ENCODE data around the gene TMEM132C.

The TMEM132C gene

DNA sequence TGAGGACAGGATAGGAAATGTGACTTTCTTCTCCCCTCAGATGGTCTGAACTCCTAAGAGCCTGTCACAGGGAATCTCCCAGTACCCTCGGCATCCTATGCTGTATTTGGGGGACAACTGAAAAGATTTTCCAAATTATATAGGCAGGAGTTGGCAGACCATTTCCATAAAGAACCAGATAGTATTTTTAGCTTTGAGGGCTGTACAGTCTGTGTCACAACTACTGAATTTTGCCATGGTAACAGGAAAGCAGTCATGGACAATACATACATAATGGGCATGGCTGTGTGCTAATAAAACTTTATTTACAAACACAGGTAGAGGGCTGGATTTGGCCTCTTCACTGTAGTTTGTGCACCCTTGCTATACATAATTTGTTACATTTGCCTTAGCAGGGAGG is 30.4 kb upstream of the TMEM132C start:
- Histone ChIP-seq H4K8ac (ENCODE audit: low read length) (no peak overlapping the region), H2BK120ac (ENCODE audit: low read depth, low read length) (no peak overlapping the region), H2BK12ac (ENCODE audit: low read length in 2 of 2) (no peak overlapping the region), H3K9me3 (ENCODE audit: control insufficient read depth, low read length) (no peaks in the 10 kb centered on the region), H2AK5ac (ENCODE audit: low read length, severe bottlenecking) (no peak overlapping the region), H3K27ac (ENCODE audit: low read length, poor library complexity, severe bottlenecking) (no peak overlapping the region), H3K36me3 (ENCODE audit: control insufficient read depth in 1 of 2, insufficient read depth in 2 of 2, low read depth in 1 of 2, low read length in 2 of 2) (no peaks in the 10 kb centered on the region), H3K14ac (ENCODE audit: low read length in 2 of 2) (no peak overlapping the region), H3K4me2 (ENCODE audit: low read length, poor library complexity, severe bottlenecking) (no peak overlapping the region), H3K4me1 (ENCODE audit: control insufficient read depth, insufficient read depth, low read depth, low read length) (no peaks in the 10 kb centered on the region), H3K4me3 (ENCODE audit: insufficient read depth in 1 of 2, low read depth in 1 of 2, low read length in 2 of 2) (no peak overlapping the region), H4K91ac (ENCODE audit: low read length) (no peak overlapping the region), H3K18ac (ENCODE audit: low read depth in 1 of 2, low read length in 2 of 2) (no peak overlapping the region), H3K9ac (ENCODE audit: low read length) (no peak overlapping the region), H2AFZ (ENCODE audit: low read depth, low read length) (no peak overlapping the region), H2BK5ac (ENCODE audit: low read depth, low read length, poor library complexity, severe bottlenecking) (no peak overlapping the region), H3K27me3 (ENCODE audit: control insufficient read depth in 1 of 2, insufficient read depth in 1 of 2, low read length in 2 of 2) (no peaks in the 10 kb centered on the region), H2BK15ac (ENCODE audit: low read depth, poor library complexity, severe bottlenecking) (no peak overlapping the region), H3K4ac (ENCODE audit: low read depth in 1 of 2, low read length in 2 of 2) (no peak overlapping the region), H3K79me1 (replicated peaks; ENCODE audit: low read length, poor library complexity, severe bottlenecking) (no peaks in the 10 kb centered on the region), H3K23ac (ENCODE audit: low read length in 2 of 2) (no peak overlapping the region)
- DNase-seq = no peak
- 71% methylated on average over 1 of the region's 1 CpG for WGBS

DNA sequence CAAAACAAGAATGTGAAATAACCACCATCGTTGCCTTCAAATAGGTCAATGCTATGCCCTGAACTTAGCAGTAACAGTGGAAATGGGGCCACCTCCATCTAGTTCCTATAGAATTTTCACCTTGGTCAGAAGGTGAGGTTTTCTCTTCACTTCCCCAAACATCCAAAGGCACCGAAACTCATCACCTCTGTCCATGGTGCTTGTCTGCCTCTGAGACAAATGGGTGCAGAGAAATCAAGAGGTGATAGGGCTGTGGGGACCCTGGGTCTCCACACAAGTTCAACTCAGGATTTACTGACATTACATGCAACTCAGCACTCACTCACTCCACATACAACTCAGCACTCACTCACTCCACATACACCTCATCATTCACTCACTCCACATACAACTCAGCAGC is 26.2 kb upstream of the TMEM132C start:
- no peaks in the 10 kb centered on the region for H3K36me3 ChIP-seq (ENCODE audit: control insufficient read depth in 1 of 2, insufficient read depth in 2 of 2, low read depth in 1 of 2, low read length in 2 of 2)
- H2BK5ac ChIP-seq (ENCODE audit: low read depth, low read length, poor library complexity, severe bottlenecking) = no peak overlapping the region
- no peaks in the 10 kb centered on the region for H3K27me3 ChIP-seq (ENCODE audit: control insufficient read depth in 1 of 2, insufficient read depth in 1 of 2, low read length in 2 of 2)
- H3K14ac ChIP-seq (ENCODE audit: low read length in 2 of 2) = no peak overlapping the region
- H3K4me2 ChIP-seq (ENCODE audit: low read length, poor library complexity, severe bottlenecking) = no peak overlapping the region
- no peak overlapping the region for H3K4me3 ChIP-seq (ENCODE audit: insufficient read depth in 1 of 2, low read depth in 1 of 2, low read length in 2 of 2)
- H3K4ac ChIP-seq (ENCODE audit: low read depth in 1 of 2, low read length in 2 of 2) = no peak overlapping the region
- no peak overlapping the region for H2BK15ac ChIP-seq (ENCODE audit: low read depth, poor library complexity, severe bottlenecking)
- H4K8ac ChIP-seq (ENCODE audit: low read length) = no peak overlapping the region
- H3K9me3 ChIP-seq (ENCODE audit: control insufficient read depth, low read length) = peaks cover 3% of the 10 kb centered on the region
- DNase-seq = no peak
- no peak overlapping the region for H3K9ac ChIP-seq (ENCODE audit: low read length)
- no peak overlapping the region for H3K18ac ChIP-seq (ENCODE audit: low read depth in 1 of 2, low read length in 2 of 2)
- no peak overlapping the region for H3K27ac ChIP-seq (ENCODE audit: low read length, poor library complexity, severe bottlenecking)
- no peak overlapping the region for H2AFZ ChIP-seq (ENCODE audit: low read depth, low read length)
- H2BK12ac ChIP-seq (ENCODE audit: low read length in 2 of 2) = no peak overlapping the region
- no peak overlapping the region for H2BK120ac ChIP-seq (ENCODE audit: low read depth, low read length)
- no peak overlapping the region for H3K23ac ChIP-seq (ENCODE audit: low read length in 2 of 2)
- 71% methylated on average over 1 of the region's 2 CpGs for WGBS
- no peaks in the 10 kb centered on the region for H3K4me1 ChIP-seq (ENCODE audit: control insufficient read depth, insufficient read depth, low read depth, low read length)
- H2AK5ac ChIP-seq (ENCODE audit: low read length, severe bottlenecking) = no peak overlapping the region
- H3K79me1 ChIP-seq (replicated peaks; ENCODE audit: low read length, poor library complexity, severe bottlenecking) = no peaks in the 10 kb centered on the region
- H4K91ac ChIP-seq (ENCODE audit: low read length) = no peak overlapping the region

DNA sequence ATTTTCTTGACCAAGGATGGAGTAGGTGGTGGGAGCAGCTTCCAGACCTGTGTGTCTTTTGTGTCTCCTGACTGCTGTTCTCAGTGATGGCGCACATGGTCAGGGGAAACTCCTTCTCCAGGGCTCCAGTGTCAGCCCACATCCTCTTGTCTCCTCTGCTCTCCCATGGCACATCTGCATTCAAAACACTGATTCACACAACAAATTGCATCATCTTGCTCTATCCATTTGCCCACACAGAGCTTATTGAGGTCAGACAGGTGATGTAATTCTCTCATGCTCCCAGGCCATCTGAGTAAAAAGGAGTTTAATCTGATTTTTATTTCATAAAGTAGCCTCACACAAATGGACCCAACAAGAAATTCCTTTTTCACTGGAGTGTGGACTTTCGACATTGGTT is 21.8 kb upstream of the TMEM132C start:
- no peaks in the 10 kb centered on the region for H3K27me3 ChIP-seq (ENCODE audit: control insufficient read depth in 1 of 2, insufficient read depth in 1 of 2, low read length in 2 of 2)
- no peak overlapping the region for H3K14ac ChIP-seq (ENCODE audit: low read length in 2 of 2)
- H3K79me1 ChIP-seq (replicated peaks; ENCODE audit: low read length, poor library complexity, severe bottlenecking) = no peaks in the 10 kb centered on the region
- H2BK15ac ChIP-seq (ENCODE audit: low read depth, poor library complexity, severe bottlenecking) = no peak overlapping the region
- H3K4me2 ChIP-seq (ENCODE audit: low read length, poor library complexity, severe bottlenecking) = no peak overlapping the region
- no peak overlapping the region for H2AFZ ChIP-seq (ENCODE audit: low read depth, low read length)
- H3K36me3 ChIP-seq (ENCODE audit: control insufficient read depth in 1 of 2, insufficient read depth in 2 of 2, low read depth in 1 of 2, low read length in 2 of 2) = no peaks in the 10 kb centered on the region
- no peak overlapping the region for H2AK5ac ChIP-seq (ENCODE audit: low read length, severe bottlenecking)
- peaks cover 3% of the 10 kb centered on the region for H3K9me3 ChIP-seq (ENCODE audit: control insufficient read depth, low read length)
- H3K23ac ChIP-seq (ENCODE audit: low read length in 2 of 2) = no peak overlapping the region
- H3K9ac ChIP-seq (ENCODE audit: low read length) = no peak overlapping the region
- no peak overlapping the region for H3K4ac ChIP-seq (ENCODE audit: low read depth in 1 of 2, low read length in 2 of 2)
- no peak overlapping the region for H4K8ac ChIP-seq (ENCODE audit: low read length)
- no peaks in the 10 kb centered on the region for H3K4me1 ChIP-seq (ENCODE audit: control insufficient read depth, insufficient read depth, low read depth, low read length)
- H3K18ac ChIP-seq (ENCODE audit: low read depth in 1 of 2, low read length in 2 of 2) = no peak overlapping the region
- H3K27ac ChIP-seq (ENCODE audit: low read length, poor library complexity, severe bottlenecking) = no peak overlapping the region
- H2BK5ac ChIP-seq (ENCODE audit: low read depth, low read length, poor library complexity, severe bottlenecking) = no peak overlapping the region
- H3K4me3 ChIP-seq (ENCODE audit: insufficient read depth in 1 of 2, low read depth in 1 of 2, low read length in 2 of 2) = no peak overlapping the region
- 79% methylated on average over 2 of the region's 2 CpGs for WGBS
- no peak overlapping the region for H4K91ac ChIP-seq (ENCODE audit: low read length)
- H2BK120ac ChIP-seq (ENCODE audit: low read depth, low read length) = no peak overlapping the region
- no peak for DNase-seq
- no peak overlapping the region for H2BK12ac ChIP-seq (ENCODE audit: low read length in 2 of 2)

DNA sequence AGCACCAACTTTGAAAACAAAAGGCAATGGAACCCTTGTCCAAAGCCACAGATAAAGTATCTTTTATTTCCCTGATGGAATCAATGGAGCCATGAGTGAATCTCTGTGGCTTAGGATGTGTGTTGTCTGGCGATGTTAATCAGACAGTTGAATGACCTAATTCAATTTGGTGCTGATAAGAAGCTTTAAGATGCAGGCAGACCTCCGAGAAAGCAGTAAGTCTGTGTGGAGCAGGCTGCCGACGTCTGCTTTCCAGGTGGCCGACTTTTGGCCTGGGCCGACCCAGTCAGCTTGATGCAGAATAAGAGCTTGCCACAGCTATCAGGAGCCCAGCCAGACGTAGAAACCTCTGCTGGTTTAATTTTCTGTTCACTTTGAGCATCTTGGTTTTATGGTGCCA is 21.1 kb upstream of the TMEM132C start:
- Histone ChIP-seq H3K14ac (ENCODE audit: low read length in 2 of 2) (no peak overlapping the region), H3K9me3 (ENCODE audit: control insufficient read depth, low read length) (peaks cover 3% of the 10 kb centered on the region), H2BK15ac (ENCODE audit: low read depth, poor library complexity, severe bottlenecking) (no peak overlapping the region), H3K4ac (ENCODE audit: low read depth in 1 of 2, low read length in 2 of 2) (no peak overlapping the region), H4K91ac (ENCODE audit: low read length) (no peak overlapping the region), H2AFZ (ENCODE audit: low read depth, low read length) (no peak overlapping the region), H2BK5ac (ENCODE audit: low read depth, low read length, poor library complexity, severe bottlenecking) (no peak overlapping the region), H2BK120ac (ENCODE audit: low read depth, low read length) (no peak overlapping the region), H3K9ac (ENCODE audit: low read length) (no peak overlapping the region), H2BK12ac (ENCODE audit: low read length in 2 of 2) (no peak overlapping the region), H3K4me2 (ENCODE audit: low read length, poor library complexity, severe bottlenecking) (no peak overlapping the region), H3K4me3 (ENCODE audit: insufficient read depth in 1 of 2, low read depth in 1 of 2, low read length in 2 of 2) (no peak overlapping the region), H3K23ac (ENCODE audit: low read length in 2 of 2) (no peak overlapping the region), H3K27me3 (ENCODE audit: control insufficient read depth in 1 of 2, insufficient read depth in 1 of 2, low read length in 2 of 2) (no peaks in the 10 kb centered on the region), H3K4me1 (ENCODE audit: control insufficient read depth, insufficient read depth, low read depth, low read length) (no peaks in the 10 kb centered on the region), H3K36me3 (ENCODE audit: control insufficient read depth in 1 of 2, insufficient read depth in 2 of 2, low read depth in 1 of 2, low read length in 2 of 2) (no peaks in the 10 kb centered on the region), H3K27ac (ENCODE audit: low read length, poor library complexity, severe bottlenecking) (no peak overlapping the region), H3K79me1 (replicated peaks; ENCODE audit: low read length, poor library complexity, severe bottlenecking) (no peaks in the 10 kb centered on the region), H3K18ac (ENCODE audit: low read depth in 1 of 2, low read length in 2 of 2) (no peak overlapping the region), H4K8ac (ENCODE audit: low read length) (no peak overlapping the region), H2AK5ac (ENCODE audit: low read length, severe bottlenecking) (no peak overlapping the region)
- 44% methylated on average over 7 of the region's 7 CpGs for WGBS
- DNase-seq = no peak
